GM12891 (cell line): ENCODE data around the gene TXNRD3.

ENCODE experiments used
- POLR2A ChIP-seq: IDR thresholded peaks from 2 replicates; pipeline ENCODE4 v1.6.1; 2011; ENCODE audit warnings: low read depth, low read length, control low read depth
- POU2F2 ChIP-seq: IDR thresholded peaks from 2 replicates; pipeline ENCODE4 v1.6.1; 2011; ENCODE audit warnings: low read depth, mild to moderate bottlenecking, control low read depth, low read length, moderate library complexity

- TF ChIP-seq POLR2A, result no peak
- TF ChIP-seq POU2F2, result no peak
Observed at GRCh38 chr3:126607214-126607908, 47.6 kb downstream of the TXNRD3 start.
